Measurements from ENCODE around the gene FBXL22.

Gene FBXL22

GRCh38 chr15:63556736-63557135, 40.5 kb upstream of the FBXL22 start:
- in situ Hi-C loops (cut with MboI; ENCODE audit: low sequenced_read_pairs, unreplicated experiment) = no loop called here

GRCh38 chr15:63559753-63560152, 37.4 kb upstream of the FBXL22 start:
- in situ Hi-C loops (cut with MboI; ENCODE audit: low sequenced_read_pairs, unreplicated experiment) = no loop called here
- no peak for DNase-seq (ENCODE audit: low spot score)
- TF ChIP-seq CTCF (IDR thresholded peaks at IDR 0.05; ENCODE audit: borderline replicate concordance, control extremely low read depth, extremely low read depth, insufficient read depth, missing control alignments) = no peak

More at GRCh38 chr15:63556736-63557135, 40.5 kb upstream of the FBXL22 start:
- DNase-seq (ENCODE audit: low spot score) = no peak
- TF ChIP-seq CTCF (IDR thresholded peaks at IDR 0.05; ENCODE audit: borderline replicate concordance, control extremely low read depth, extremely low read depth, insufficient read depth, missing control alignments) = no peak

GRCh38 chr15:63560741-63561448, 36.3 kb upstream of the FBXL22 start:
- peak; percentile 60 for DNase-seq (ENCODE audit: low spot score)
- no peak for TF ChIP-seq CTCF (IDR thresholded peaks at IDR 0.05; ENCODE audit: borderline replicate concordance, control extremely low read depth, extremely low read depth, insufficient read depth, missing control alignments)
- in situ Hi-C loops (cut with MboI; ENCODE audit: low sequenced_read_pairs, unreplicated experiment) = no loop called here

- in situ Hi-C loops (cut with MboI; ENCODE audit: low sequenced_read_pairs, unreplicated experiment) = no loop called here
- no peak for TF ChIP-seq CTCF (IDR thresholded peaks at IDR 0.05; ENCODE audit: borderline replicate concordance, control extremely low read depth, extremely low read depth, insufficient read depth, missing control alignments)
- DNase-seq (ENCODE audit: low spot score) = no peak
Observed at GRCh38 chr15:63564093-63564492, 33.1 kb upstream of the FBXL22 start.

GRCh38 chr15:63565536-63566186, 31.5 kb upstream of the FBXL22 start:
- in situ Hi-C loops (cut with MboI; ENCODE audit: low sequenced_read_pairs, unreplicated experiment) = no loop called here
- DNase-seq (ENCODE audit: low spot score) = no peak
- no peak for TF ChIP-seq CTCF (IDR thresholded peaks at IDR 0.05; ENCODE audit: borderline replicate concordance, control extremely low read depth, extremely low read depth, insufficient read depth, missing control alignments)

GRCh38 chr15:63572749-63573464, 24.3 kb upstream of the FBXL22 start:
- no peak for TF ChIP-seq CTCF (IDR thresholded peaks at IDR 0.05; ENCODE audit: borderline replicate concordance, control extremely low read depth, extremely low read depth, insufficient read depth, missing control alignments)
- DNase-seq (ENCODE audit: low spot score) = no peak
- in situ Hi-C loops (cut with MboI; ENCODE audit: low sequenced_read_pairs, unreplicated experiment) = no loop called here
